ENCODE results near the gene SLC24A3. TPM values are rescaled to one million over a fixed set of nuclear protein-coding genes. Genes with fewer than 3 reads are reported as not detected.

Gene SLC24A3
- total RNA-seq, 1 donor from 2014 or later: 0.79 TPM

GRCh38 chr20:19701429-19701828 is 489.0 kb downstream of the SLC24A3 start:
- Histone ChIP-seq H3K79me2 (ENCODE audit: insufficient read depth, low read length) (no peaks in the 10 kb centered on the region), H3K9me3 (ENCODE audit: insufficient read depth, low read depth, low read length) (no peaks in the 10 kb centered on the region), H3K27ac (ENCODE audit: low read depth, low read length) (no peak overlapping the region), H3K36me3 (ENCODE audit: insufficient read depth, low read length) (no peaks in the 10 kb centered on the region), H3K4me3 (ENCODE audit: insufficient read depth, low read depth, low read length) (no peak overlapping the region), H3K4me2 (ENCODE audit: low read length) (no peak overlapping the region), H3K27me3 (ENCODE audit: insufficient read depth, low read length) (no peaks in the 10 kb centered on the region), H2AFZ (ENCODE audit: low read depth, low read length) (no peak overlapping the region), H3K4me1 (ENCODE audit: insufficient read depth, low read length) (peaks cover 14% of the 10 kb centered on the region), H3K9ac (ENCODE audit: low read length) (no peak overlapping the region), H4K20me1 (ENCODE audit: insufficient read depth, low read length) (no peaks in the 10 kb centered on the region)
- H3K27ac Mint-ChIP-seq (ENCODE audit: unreplicated experiment): no peak overlapping the region
- H3K36me3 Mint-ChIP-seq (ENCODE audit: low read depth, unreplicated experiment): peaks cover 1% of the 10 kb centered on the region
- DNase-seq (ENCODE audit: low read depth) (no peak), FAIRE-seq (no peak)
- peaks cover 14% of the 10 kb centered on the region for H3K4me1 Mint-ChIP-seq (ENCODE audit: low read depth, unreplicated experiment)
- peaks cover 20% of the 10 kb centered on the region for H3K9me3 Mint-ChIP-seq (ENCODE audit: unreplicated experiment)
- H3K4me3 Mint-ChIP-seq (ENCODE audit: unreplicated experiment): no peak overlapping the region
- peaks cover 4% of the 10 kb centered on the region for H3K27me3 Mint-ChIP-seq (ENCODE audit: low read depth, unreplicated experiment)
- no peak for TF ChIP-seq EZH2 (IDR thresholded peaks at IDR 0.05; ENCODE audit: insufficient read depth, low read length)
- no peak for TF ChIP-seq CTCF (IDR thresholded peaks at IDR 0.05; ENCODE audit: insufficient read depth, low read depth, low read length)

GRCh38 chr20:19706463-19706862 is 494.0 kb downstream of the SLC24A3 start:
- Histone ChIP-seq H3K27ac (ENCODE audit: low read depth, low read length) (no peak overlapping the region), H4K20me1 (ENCODE audit: insufficient read depth, low read length) (no peaks in the 10 kb centered on the region), H3K79me2 (ENCODE audit: insufficient read depth, low read length) (no peaks in the 10 kb centered on the region), H2AFZ (ENCODE audit: low read depth, low read length) (no peak overlapping the region), H3K27me3 (ENCODE audit: insufficient read depth, low read length) (peaks cover 7% of the 10 kb centered on the region), H3K4me1 (ENCODE audit: insufficient read depth, low read length) (no peaks in the 10 kb centered on the region), H3K36me3 (ENCODE audit: insufficient read depth, low read length) (no peaks in the 10 kb centered on the region), H3K9ac (ENCODE audit: low read length) (no peak overlapping the region), H3K4me2 (ENCODE audit: low read length) (no peak overlapping the region), H3K4me3 (ENCODE audit: insufficient read depth, low read depth, low read length) (no peak overlapping the region), H3K9me3 (ENCODE audit: insufficient read depth, low read depth, low read length) (no peaks in the 10 kb centered on the region)
- no peak overlapping the region for H3K27ac Mint-ChIP-seq (ENCODE audit: unreplicated experiment)
- TF ChIP-seq EZH2 (IDR thresholded peaks at IDR 0.05; ENCODE audit: insufficient read depth, low read length) (no peak), CTCF (IDR thresholded peaks at IDR 0.05; ENCODE audit: insufficient read depth, low read depth, low read length) (no peak)
- no peaks in the 10 kb centered on the region for H3K36me3 Mint-ChIP-seq (ENCODE audit: low read depth, unreplicated experiment)
- no peak overlapping the region for H3K4me3 Mint-ChIP-seq (ENCODE audit: unreplicated experiment)
- DNase-seq (ENCODE audit: low read depth): no peak
- H3K4me1 Mint-ChIP-seq (ENCODE audit: low read depth, unreplicated experiment): no peaks in the 10 kb centered on the region
- FAIRE-seq: no peak
- H3K9me3 Mint-ChIP-seq (ENCODE audit: unreplicated experiment): peaks cover 14% of the 10 kb centered on the region
- H3K27me3 Mint-ChIP-seq (ENCODE audit: low read depth, unreplicated experiment): peaks cover 7% of the 10 kb centered on the region

- Histone ChIP-seq H3K4me2 (ENCODE audit: low read length) (no peak overlapping the region), H3K4me1 (ENCODE audit: insufficient read depth, low read length) (no peaks in the 10 kb centered on the region), H3K9me3 (ENCODE audit: insufficient read depth, low read depth, low read length) (no peaks in the 10 kb centered on the region), H4K20me1 (ENCODE audit: insufficient read depth, low read length) (no peaks in the 10 kb centered on the region), H3K79me2 (ENCODE audit: insufficient read depth, low read length) (no peaks in the 10 kb centered on the region), H3K9ac (ENCODE audit: low read length) (no peak overlapping the region), H3K36me3 (ENCODE audit: insufficient read depth, low read length) (no peaks in the 10 kb centered on the region), H3K4me3 (ENCODE audit: insufficient read depth, low read depth, low read length) (no peak overlapping the region), H3K27ac (ENCODE audit: low read depth, low read length) (no peak overlapping the region), H2AFZ (ENCODE audit: low read depth, low read length) (no peak overlapping the region), H3K27me3 (ENCODE audit: insufficient read depth, low read length) (peaks cover 7% of the 10 kb centered on the region)
- peaks cover 2% of the 10 kb centered on the region for H3K9me3 Mint-ChIP-seq (ENCODE audit: unreplicated experiment)
- H3K27me3 Mint-ChIP-seq (ENCODE audit: low read depth, unreplicated experiment): peaks cover 3% of the 10 kb centered on the region
- DNase-seq (ENCODE audit: low read depth) (no peak), FAIRE-seq (no peak)
- no peaks in the 10 kb centered on the region for H3K4me1 Mint-ChIP-seq (ENCODE audit: low read depth, unreplicated experiment)
- H3K4me3 Mint-ChIP-seq (ENCODE audit: unreplicated experiment): no peak overlapping the region
- H3K36me3 Mint-ChIP-seq (ENCODE audit: low read depth, unreplicated experiment): no peaks in the 10 kb centered on the region
- H3K27ac Mint-ChIP-seq (ENCODE audit: unreplicated experiment): no peak overlapping the region
- TF ChIP-seq EZH2 (IDR thresholded peaks at IDR 0.05; ENCODE audit: insufficient read depth, low read length) (no peak), CTCF (IDR thresholded peaks at IDR 0.05; ENCODE audit: insufficient read depth, low read depth, low read length) (no peak)
Measured at GRCh38 chr20:19709635-19710335, 497.3 kb downstream of the SLC24A3 start.

Data from astrocyte (in vitro differentiated cells and primary cell).